Ishikawa (cell line): Measurements from ENCODE around the gene PALLD.

ENCODE experiments used
- CEBPB ChIP-seq: IDR thresholded peaks from 2 replicates; pipeline ENCODE4 v1.6.1; 2012
- CREB1 ChIP-seq: IDR thresholded peaks from 2 replicates; pipeline ENCODE4 v1.6.1; 2012; ENCODE audit warnings: low read depth
- EGR1 ChIP-seq: IDR thresholded peaks from 2 replicates; pipeline ENCODE4 v1.6.1; 2012
- EP300 ChIP-seq: IDR thresholded peaks from 2 replicates; pipeline ENCODE4 v1.6.1; 2012; ENCODE audit warnings: borderline replicate concordance
- FOXM1 ChIP-seq: IDR thresholded peaks from 2 replicates; pipeline ENCODE4 v1.6.1; 2012; ENCODE audit warnings: low read depth, borderline replicate concordance
- MAX ChIP-seq: IDR thresholded peaks from 2 replicates; pipeline ENCODE4 v1.6.1; 2012
- NFIC ChIP-seq: IDR thresholded peaks from 2 replicates; pipeline ENCODE4 v1.6.1; 2012
- RAD21 ChIP-seq: IDR thresholded peaks from 2 replicates; pipeline ENCODE4 v1.6.1; 2012; ENCODE audit warnings: low read depth
- TAF1 ChIP-seq: IDR thresholded peaks from 2 replicates; pipeline ENCODE4 v1.6.1; 2012; ENCODE audit warnings: low read depth, mild to moderate bottlenecking
- TCF12 ChIP-seq: IDR thresholded peaks from 2 replicates; pipeline ENCODE4 v1.6.1; 2012; ENCODE audit warnings: low read depth
- TEAD4 ChIP-seq: IDR thresholded peaks from 2 replicates; pipeline ENCODE4 v1.6.1; 2012
- YY1 ChIP-seq: IDR thresholded peaks from 2 replicates; pipeline ENCODE4 v1.6.1; 2012; ENCODE audit warnings: low read depth
- ZBTB7A ChIP-seq: IDR thresholded peaks from 2 replicates; pipeline ENCODE4 v1.6.1; 2012; ENCODE audit warnings: low read depth
- TF ChIP-seq, protein P1 (sequence below): IDR thresholded peaks from 2 replicates; pipeline ENCODE4 v1.6.1; 2012; ENCODE audit warnings: low read depth, mild to moderate bottlenecking
- TF ChIP-seq, protein P2 (sequence below): IDR thresholded peaks from 2 replicates; pipeline ENCODE4 v1.6.1; 2012

The PALLD gene

DNA sequence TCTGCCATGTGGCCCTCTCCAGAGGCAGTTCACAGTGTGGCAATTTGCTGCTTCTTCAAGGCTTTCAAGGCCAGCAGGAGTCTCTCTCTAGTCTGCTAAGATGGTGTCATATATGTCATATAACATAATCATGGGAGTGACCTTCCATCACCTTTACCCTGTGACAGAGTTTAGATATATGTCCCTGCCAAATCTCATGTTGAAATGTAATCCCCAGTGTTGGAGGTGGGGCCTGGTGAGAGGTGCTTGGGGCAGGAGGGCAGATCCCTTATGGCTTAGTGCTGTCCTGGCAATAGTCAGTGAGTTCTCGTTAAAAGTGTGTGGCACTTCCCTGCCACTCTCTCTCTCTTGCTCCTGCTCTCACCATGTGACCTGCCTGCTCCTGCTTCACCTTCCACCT lies 252.0 kb downstream of the PALLD start:
- TF ChIP-seq CREB1 (no peak), YY1 (no peak), TEAD4 (no peak), CEBPB (no peak), MAX (no peak), EGR1 (no peak), TAF1 (no peak), TCF12 (no peak), NFIC (no peak), RAD21 (no peak), EP300 (no peak), ZBTB7A (no peak), FOXM1 (no peak)
- TF ChIP-seq, protein P1, sequence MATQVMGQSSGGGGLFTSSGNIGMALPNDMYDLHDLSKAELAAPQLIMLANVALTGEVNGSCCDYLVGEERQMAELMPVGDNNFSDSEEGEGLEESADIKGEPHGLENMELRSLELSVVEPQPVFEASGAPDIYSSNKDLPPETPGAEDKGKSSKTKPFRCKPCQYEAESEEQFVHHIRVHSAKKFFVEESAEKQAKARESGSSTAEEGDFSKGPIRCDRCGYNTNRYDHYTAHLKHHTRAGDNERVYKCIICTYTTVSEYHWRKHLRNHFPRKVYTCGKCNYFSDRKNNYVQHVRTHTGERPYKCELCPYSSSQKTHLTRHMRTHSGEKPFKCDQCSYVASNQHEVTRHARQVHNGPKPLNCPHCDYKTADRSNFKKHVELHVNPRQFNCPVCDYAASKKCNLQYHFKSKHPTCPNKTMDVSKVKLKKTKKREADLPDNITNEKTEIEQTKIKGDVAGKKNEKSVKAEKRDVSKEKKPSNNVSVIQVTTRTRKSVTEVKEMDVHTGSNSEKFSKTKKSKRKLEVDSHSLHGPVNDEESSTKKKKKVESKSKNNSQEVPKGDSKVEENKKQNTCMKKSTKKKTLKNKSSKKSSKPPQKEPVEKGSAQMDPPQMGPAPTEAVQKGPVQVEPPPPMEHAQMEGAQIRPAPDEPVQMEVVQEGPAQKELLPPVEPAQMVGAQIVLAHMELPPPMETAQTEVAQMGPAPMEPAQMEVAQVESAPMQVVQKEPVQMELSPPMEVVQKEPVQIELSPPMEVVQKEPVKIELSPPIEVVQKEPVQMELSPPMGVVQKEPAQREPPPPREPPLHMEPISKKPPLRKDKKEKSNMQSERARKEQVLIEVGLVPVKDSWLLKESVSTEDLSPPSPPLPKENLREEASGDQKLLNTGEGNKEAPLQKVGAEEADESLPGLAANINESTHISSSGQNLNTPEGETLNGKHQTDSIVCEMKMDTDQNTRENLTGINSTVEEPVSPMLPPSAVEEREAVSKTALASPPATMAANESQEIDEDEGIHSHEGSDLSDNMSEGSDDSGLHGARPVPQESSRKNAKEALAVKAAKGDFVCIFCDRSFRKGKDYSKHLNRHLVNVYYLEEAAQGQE, result no peak
- TF ChIP-seq, protein P2, sequence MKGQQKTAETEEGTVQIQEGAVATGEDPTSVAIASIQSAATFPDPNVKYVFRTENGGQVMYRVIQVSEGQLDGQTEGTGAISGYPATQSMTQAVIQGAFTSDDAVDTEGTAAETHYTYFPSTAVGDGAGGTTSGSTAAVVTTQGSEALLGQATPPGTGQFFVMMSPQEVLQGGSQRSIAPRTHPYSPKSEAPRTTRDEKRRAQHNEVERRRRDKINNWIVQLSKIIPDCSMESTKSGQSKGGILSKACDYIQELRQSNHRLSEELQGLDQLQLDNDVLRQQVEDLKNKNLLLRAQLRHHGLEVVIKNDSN, result no peak

DNA sequence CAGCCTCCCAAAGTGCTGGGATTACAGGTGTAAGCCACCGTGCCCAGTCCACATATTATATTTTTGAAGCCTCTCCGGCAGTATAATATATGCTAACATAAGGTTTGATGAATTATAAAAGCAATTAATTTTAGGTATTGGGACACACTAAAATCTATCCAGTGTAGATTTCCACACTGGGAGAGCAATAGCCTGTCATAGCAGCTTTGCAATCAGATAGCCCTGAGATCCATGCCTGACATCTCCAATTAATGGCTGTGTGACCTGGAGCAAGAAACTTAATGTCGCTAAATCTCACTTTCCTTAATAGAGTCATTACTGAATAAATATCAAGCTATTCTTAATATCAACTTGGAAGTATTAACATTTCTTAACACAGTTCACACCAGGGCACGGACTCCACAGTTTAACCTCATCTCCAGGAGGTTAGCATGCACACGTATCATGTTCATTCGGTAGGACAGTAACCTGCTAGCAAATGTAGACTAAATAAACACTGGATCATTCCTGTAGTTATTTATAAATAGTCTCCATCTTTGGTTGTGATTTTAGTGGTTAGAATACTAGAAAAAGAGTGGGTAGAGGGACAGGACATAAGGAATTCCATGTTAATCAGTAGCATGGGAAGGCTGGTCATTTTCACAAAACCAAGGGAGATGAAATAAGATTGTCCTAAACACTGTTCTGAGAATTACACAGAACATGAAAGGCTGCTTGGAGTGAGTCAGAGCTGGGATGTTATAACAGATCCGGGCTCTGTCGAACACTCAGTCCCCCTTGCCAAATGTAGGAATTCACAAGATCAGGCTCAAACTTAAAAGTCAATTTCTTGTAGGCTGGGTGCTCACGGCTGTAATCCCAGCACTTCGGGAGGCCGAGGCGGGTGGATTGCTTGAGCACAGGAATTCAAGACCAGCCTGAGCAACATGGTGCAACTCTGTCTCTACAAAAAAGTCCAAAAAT lies 254.7 kb downstream of the PALLD start:
- TF ChIP-seq, protein P2, result no peak
- TF ChIP-seq, protein P1, result no peak
- TF ChIP-seq CEBPB (no peak), FOXM1 (no peak), YY1 (no peak)

- TF ChIP-seq YY1 (no peak), CEBPB (no peak), TAF1 (no peak), EP300 (no peak), EGR1 (no peak), RAD21 (no peak), FOXM1 (no peak), TEAD4 (no peak), MAX (no peak), TCF12 (no peak), CREB1 (no peak), ZBTB7A (no peak), NFIC (no peak)
- TF ChIP-seq, protein P2, result no peak
- TF ChIP-seq, protein P1, result no peak
Measured at GRCh38 chr4:168755598-168756477, 259.0 kb downstream of the PALLD start.
